IMR-90 (cell line): ENCODE results near the gene TMCC3.

Source experiments
- CEBPB ChIP-seq: IDR thresholded peaks from 2 replicates; pipeline ENCODE4 v1.6.1; 2012; ENCODE audit warnings: low read depth, low read length, improper control_type of control experiment
- CTCF ChIP-seq: conservative IDR thresholded peaks from 2 replicates; pipeline ENCODE4 v1.5.1; 2012; ENCODE audit warnings: mild to moderate bottlenecking, low read depth, low read length, improper control_type of control experiment
- FOS ChIP-seq: fragments of 150-350 bp; IDR thresholded peaks from 2 replicates; pipeline ENCODE4 v1.6.1; 2016; ENCODE audit warnings: low read depth, low read length
- MAFK ChIP-seq: IDR thresholded peaks from 2 replicates; pipeline ENCODE4 v1.6.1; 2012; ENCODE audit warnings: low read depth, low read length, improper control_type of control experiment
- MAZ ChIP-seq: IDR thresholded peaks from 2 replicates; pipeline ENCODE4 v1.6.1; 2012; ENCODE audit warnings: low read depth, mild to moderate bottlenecking, low read length, improper control_type of control experiment, moderate library complexity, borderline replicate concordance
- MXI1 ChIP-seq: IDR thresholded peaks from 2 replicates; pipeline ENCODE4 v1.6.1; 2012; ENCODE audit warnings: low read depth, mild to moderate bottlenecking, low read length, moderate library complexity, borderline replicate concordance
- POLR2A ChIP-seq: IDR thresholded peaks from 2 replicates; pipeline ENCODE4 v1.6.1; 2012; ENCODE audit warnings: mild to moderate bottlenecking, low read depth, low read length
- RAD21 ChIP-seq: IDR thresholded peaks from 2 replicates; pipeline ENCODE4 v1.6.1; 2012; ENCODE audit warnings: low read length, improper control_type of control experiment
- RCOR1 ChIP-seq: IDR thresholded peaks from 2 replicates; pipeline ENCODE4 v1.6.1; 2012; ENCODE audit warnings: mild to moderate bottlenecking, low read length, improper control_type of control experiment; ENCODE audit not compliant: insufficient replicate concordance
- RFX5 ChIP-seq: IDR thresholded peaks from 2 replicates; pipeline ENCODE4 v1.8.0; 2012; ENCODE audit warnings: low read depth, mild to moderate bottlenecking, low read length, moderate library complexity
- SMC3 ChIP-seq: fragments of 150-350 bp; IDR thresholded peaks from 2 replicates; pipeline ENCODE4 v1.6.1; 2016; ENCODE audit warnings: low read depth, mild to moderate bottlenecking, antibody characterized with exemption, low read length, moderate library complexity
- USF2 ChIP-seq: fragments of 150-350 bp; IDR thresholded peaks from 2 replicates; pipeline ENCODE4 v1.6.1; 2017; ENCODE audit warnings: mild to moderate bottlenecking, antibody characterized with exemption, low read length, low read depth

DNA sequence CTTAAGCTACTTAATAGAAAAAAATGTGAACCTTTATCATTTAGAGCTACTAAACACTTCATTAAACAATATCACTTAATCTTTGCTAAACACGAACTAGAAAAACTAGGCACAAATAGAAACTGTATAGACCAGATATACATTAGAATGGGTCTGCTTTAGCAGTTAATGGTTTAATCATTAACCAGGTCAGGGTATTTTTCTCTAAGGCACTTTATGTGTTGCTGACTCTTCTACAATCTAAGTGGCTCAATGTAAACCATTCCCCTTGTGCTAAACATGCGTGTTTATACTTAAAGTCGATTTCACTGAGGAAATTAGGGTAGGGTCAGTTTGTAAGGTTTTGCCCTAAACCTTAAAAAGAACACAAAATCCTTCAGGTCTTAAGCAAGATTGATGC lies 29.7 kb downstream of the TMCC3 start:
- TF ChIP-seq SMC3 (no peak), CTCF (no peak), MAFK (no peak), POLR2A (no peak), RFX5 (no peak), CEBPB (no peak), MAZ (no peak), RCOR1 (no peak), FOS (no peak), RAD21 (no peak), USF2 (no peak), MXI1 (no peak)
